ENCODE data around the gene ERP44. TPM values are rescaled to one million over a fixed set of nuclear protein-coding genes. Genes with fewer than 3 reads are reported as not detected.
A peak's percentile ranks its signal among the peaks of the same experiment; 100 is the strongest.

Gene ERP44
- total RNA-seq, 3 donors from 2014 or later (not counting 1 experiment from before 2014, with no cell fraction given): 14.2 to 15.4 (median 15.1) TPM

DNA sequence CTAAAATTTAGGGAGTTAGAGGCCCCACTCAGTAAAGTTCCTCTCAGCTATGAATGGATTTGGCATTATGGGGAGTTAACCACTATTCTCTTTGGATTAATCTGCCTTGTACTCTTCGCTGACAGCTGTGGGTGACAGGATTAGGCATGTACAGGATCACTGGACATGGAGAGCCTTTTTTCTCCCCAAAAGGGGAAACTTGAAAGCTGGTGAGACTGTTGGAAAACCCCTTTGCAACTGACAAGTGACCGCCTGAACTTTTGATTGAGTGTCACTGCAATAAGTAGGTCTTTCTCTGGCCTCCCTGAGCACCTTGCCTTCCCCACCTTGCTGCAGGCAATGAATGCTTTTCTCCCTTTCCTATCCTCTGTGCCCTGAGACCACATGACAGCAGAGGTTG, 68.3 kb downstream of the ERP44 start:
- no peaks in the 10 kb centered on the region for H3K36me3 Mint-ChIP-seq
- peaks cover 2% of the 10 kb centered on the region for H3K36me3 ChIP-seq (ENCODE audit: control insufficient read depth, insufficient read depth, low read length)

GRCh38 chr9:100029251-100029650, 69.5 kb downstream of the ERP44 start:
- DNase-seq (no peak), ATAC-seq (no peak)
- Histone ChIP-seq H3K27ac (ENCODE audit: low read length) (no peak overlapping the region), H3K4me1 (ENCODE audit: control insufficient read depth, insufficient read depth, low read length) (no peaks in the 10 kb centered on the region), H3K4me3 (ENCODE audit: low read length) (no peak overlapping the region), H3K36me3 (ENCODE audit: control insufficient read depth, insufficient read depth, low read length) (peaks cover 2% of the 10 kb centered on the region), H3K27me3 (ENCODE audit: control insufficient read depth, insufficient read depth, low read length) (no peaks in the 10 kb centered on the region), H3K9me3 (ENCODE audit: control insufficient read depth, insufficient read depth, low read length) (no peaks in the 10 kb centered on the region)
- TF ChIP-seq, protein P1, sequence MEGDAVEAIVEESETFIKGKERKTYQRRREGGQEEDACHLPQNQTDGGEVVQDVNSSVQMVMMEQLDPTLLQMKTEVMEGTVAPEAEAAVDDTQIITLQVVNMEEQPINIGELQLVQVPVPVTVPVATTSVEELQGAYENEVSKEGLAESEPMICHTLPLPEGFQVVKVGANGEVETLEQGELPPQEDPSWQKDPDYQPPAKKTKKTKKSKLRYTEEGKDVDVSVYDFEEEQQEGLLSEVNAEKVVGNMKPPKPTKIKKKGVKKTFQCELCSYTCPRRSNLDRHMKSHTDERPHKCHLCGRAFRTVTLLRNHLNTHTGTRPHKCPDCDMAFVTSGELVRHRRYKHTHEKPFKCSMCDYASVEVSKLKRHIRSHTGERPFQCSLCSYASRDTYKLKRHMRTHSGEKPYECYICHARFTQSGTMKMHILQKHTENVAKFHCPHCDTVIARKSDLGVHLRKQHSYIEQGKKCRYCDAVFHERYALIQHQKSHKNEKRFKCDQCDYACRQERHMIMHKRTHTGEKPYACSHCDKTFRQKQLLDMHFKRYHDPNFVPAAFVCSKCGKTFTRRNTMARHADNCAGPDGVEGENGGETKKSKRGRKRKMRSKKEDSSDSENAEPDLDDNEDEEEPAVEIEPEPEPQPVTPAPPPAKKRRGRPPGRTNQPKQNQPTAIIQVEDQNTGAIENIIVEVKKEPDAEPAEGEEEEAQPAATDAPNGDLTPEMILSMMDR (IDR thresholded peaks at IDR 0.05): no peak
- Mint-ChIP-seq H3K27me3 (ENCODE audit: low read depth in 2 of 2) (no peaks in the 10 kb centered on the region), H3K4me3 (no peak overlapping the region), H3K4me1 (peaks cover 24 to 40% of the 10 kb centered on the region in 2 donors), H3K36me3 (no peaks in the 10 kb centered on the region), H3K9me3 (no peaks in the 10 kb centered on the region), H3K27ac (peak overlapping the region in 1 of 2 donors; percentile 30)
- WGBS (ENCODE audit: insufficient coverage): 93% methylated on average over 2 of the region's 3 CpGs
- intact Hi-C loops (cut with micrococcal nuclease): loop anchor here (2.0 kb wide), 1 partner anchor 70 kb away; the partner anchor contains the start of genes ERP44 and INVS

More for the DNA sequence above, 68.3 kb downstream of the ERP44 start:
- peaks cover 35 to 51% of the 10 kb centered on the region in 2 donors for H3K4me1 Mint-ChIP-seq
- Histone ChIP-seq H3K9me3 (ENCODE audit: control insufficient read depth, insufficient read depth, low read length) (no peaks in the 10 kb centered on the region), H3K4me3 (ENCODE audit: low read length) (no peak overlapping the region), H3K27ac (ENCODE audit: low read length) (no peak overlapping the region), H3K27me3 (ENCODE audit: control insufficient read depth, insufficient read depth, low read length) (no peaks in the 10 kb centered on the region), H3K4me1 (ENCODE audit: control insufficient read depth, insufficient read depth, low read length) (no peaks in the 10 kb centered on the region)
- DNase-seq: no peak
- no peak overlapping the region for H3K4me3 Mint-ChIP-seq
- intact Hi-C loops (cut with micrococcal nuclease): no loop called here
- no peaks in the 10 kb centered on the region for H3K27me3 Mint-ChIP-seq (ENCODE audit: low read depth in 2 of 2)
- TF ChIP-seq, protein P1 (IDR thresholded peaks at IDR 0.05): no peak
- H3K9me3 Mint-ChIP-seq: no peaks in the 10 kb centered on the region
- WGBS (ENCODE audit: insufficient coverage): 89% methylated on average over 2 of the region's 2 CpGs
- no peak for ATAC-seq
- peak overlapping the region in 1 of 2 donors; percentile 72 for H3K27ac Mint-ChIP-seq

- no peaks in the 10 kb centered on the region for H3K9me3 ChIP-seq (ENCODE audit: control insufficient read depth, insufficient read depth, low read length)
- Mint-ChIP-seq H3K4me3 (no peak overlapping the region), H3K27ac (peak overlapping the region in 1 of 2 donors; percentile 37), H3K27me3 (ENCODE audit: low read depth in 2 of 2) (no peaks in the 10 kb centered on the region), H3K9me3 (no peaks in the 10 kb centered on the region), H3K36me3 (no peaks in the 10 kb centered on the region), H3K4me1 (peaks cover 18 to 30% of the 10 kb centered on the region in 2 donors)
- no peak overlapping the region for H3K27ac ChIP-seq (ENCODE audit: low read length)
- intact Hi-C loops (cut with micrococcal nuclease): loop anchor here (1.0 to 2.0 kb wide), 3 partner anchors 71 to 295 kb away; partner anchors contain the start of genes ERP44 and INVS
- WGBS (ENCODE audit: insufficient coverage): 64% methylated on average over 1 of the region's 2 CpGs
- H3K36me3 ChIP-seq (ENCODE audit: control insufficient read depth, insufficient read depth, low read length): peaks cover 2% of the 10 kb centered on the region
- no peaks in the 10 kb centered on the region for H3K4me1 ChIP-seq (ENCODE audit: control insufficient read depth, insufficient read depth, low read length)
- no peak overlapping the region for H3K4me3 ChIP-seq (ENCODE audit: low read length)
- DNase-seq (peak; percentile 56 to 78), ATAC-seq (peak; percentile 94 to 100 (median 100))
- TF ChIP-seq, protein P1 (IDR thresholded peaks at IDR 0.05): peak; percentile 93
- H3K27me3 ChIP-seq (ENCODE audit: control insufficient read depth, insufficient read depth, low read length): no peaks in the 10 kb centered on the region
Observed at GRCh38 chr9:100028201-100028784, 70.5 kb downstream of the ERP44 start.
